ENCODE measurements around the gene PLPP1. TPM values are rescaled to one million over a fixed set of nuclear protein-coding genes. Genes with fewer than 3 reads are reported as not detected.

PLPP1 gene
- total RNA-seq, 1 donor from 2014 or later = 88.1 TPM

DNA sequence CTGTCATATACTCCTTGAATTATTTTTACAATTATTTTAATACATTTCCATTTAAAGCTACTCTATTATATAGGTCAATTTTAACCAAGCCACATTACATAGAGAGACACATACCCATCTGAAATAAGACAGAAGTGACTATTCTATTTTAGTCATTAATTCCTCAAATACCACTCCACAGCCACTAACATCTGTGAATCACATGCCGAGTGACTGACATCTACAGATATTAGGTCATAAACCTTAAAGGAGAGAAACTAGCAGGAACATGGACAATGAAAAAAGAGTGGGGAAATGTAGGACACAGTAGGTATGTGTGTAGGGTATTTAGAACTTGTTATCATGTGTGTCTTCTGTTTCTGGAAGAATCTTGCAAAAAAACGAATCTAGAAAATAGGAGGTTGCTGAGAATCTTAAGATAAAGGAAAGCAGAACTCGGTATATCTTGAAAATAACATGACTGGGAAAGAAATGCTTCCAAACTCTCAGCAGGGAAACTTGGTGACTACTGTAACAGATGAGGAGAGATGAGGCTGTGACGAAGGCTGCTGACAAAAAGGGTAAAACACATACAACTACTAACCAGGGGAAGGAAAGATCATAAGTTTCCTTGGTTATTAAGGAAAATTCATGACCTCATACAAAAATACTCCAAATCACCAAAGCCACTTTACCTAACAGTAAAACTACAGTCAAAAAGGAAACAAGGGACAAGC is 84.6 kb downstream of the PLPP1 start:
- DNase-seq (ENCODE audit: low spot score) = peak; percentile 40

DNA sequence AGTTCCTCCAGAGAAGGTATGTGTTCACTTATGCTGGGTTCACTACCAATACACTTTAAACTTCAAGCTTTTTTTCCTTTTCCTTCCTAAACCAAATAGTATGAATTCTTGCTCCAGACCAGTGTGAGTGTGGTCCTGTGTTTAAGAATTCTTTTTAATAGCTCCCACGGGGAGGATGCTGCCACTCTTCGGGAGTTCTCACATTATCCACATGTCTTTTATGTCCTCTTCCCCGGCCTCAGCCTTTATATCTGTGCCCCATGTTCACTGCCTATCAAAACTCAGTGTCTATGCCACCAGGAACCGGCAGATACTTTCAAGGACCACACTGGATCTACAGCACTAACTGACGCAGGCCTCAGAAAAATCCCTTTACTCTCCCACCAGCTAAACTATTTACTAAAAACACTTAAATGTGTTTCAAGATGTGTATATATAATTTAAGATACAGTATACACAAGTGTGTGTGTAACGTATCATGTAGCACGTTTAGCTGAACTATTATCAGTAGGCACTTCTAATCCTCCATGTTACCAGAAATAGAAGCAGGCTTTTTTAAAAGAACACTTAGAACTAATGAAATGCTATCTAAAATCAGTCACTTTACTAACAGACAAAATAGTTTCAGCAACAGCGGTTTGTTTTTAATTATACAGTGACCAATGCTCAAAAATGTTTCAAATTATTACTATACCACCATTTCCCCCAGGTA is 88.0 kb downstream of the PLPP1 start:
- DNase-seq (ENCODE audit: low spot score) = peak; percentile 8

DNA sequence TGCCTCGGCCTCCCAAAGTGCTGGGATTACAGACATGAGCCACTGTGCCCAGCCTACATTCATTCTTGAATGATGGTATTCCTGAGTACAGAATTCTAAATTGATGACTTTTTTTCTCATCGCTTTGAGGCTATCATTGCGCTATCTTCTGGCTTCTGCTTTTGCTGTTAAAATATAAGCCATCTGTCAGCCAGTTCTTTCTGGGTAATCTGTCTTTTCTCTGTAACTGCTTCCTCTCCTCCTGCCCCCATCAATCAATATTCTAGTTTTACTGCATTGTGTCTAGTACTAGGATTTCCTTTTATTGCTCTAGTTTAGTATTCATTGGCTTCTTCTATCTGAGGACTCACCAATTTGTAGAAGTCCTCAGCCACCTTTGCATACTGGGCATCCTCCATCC is 89.0 kb downstream of the PLPP1 start:
- no peak for DNase-seq (ENCODE audit: low spot score)

DNA sequence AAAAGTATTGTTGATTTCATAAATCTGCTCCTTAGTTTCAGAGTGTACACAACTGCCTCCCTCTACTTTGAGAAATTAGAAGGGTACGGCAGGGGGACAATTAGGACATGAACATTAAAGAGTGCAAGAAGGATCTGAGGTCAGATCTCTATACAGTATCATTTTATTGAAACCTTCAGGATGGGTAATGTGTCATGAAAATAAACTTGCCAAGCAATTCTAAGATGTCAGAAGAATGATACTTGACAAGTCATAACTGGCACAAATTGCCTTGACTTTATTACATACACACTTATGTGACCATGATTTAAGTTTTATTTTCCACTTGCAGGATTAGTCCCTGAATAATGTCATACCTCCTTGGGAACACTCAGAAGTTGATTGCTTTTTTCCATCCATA is 92.8 kb downstream of the PLPP1 start:
- DNase-seq (ENCODE audit: low spot score) = no peak

DNA sequence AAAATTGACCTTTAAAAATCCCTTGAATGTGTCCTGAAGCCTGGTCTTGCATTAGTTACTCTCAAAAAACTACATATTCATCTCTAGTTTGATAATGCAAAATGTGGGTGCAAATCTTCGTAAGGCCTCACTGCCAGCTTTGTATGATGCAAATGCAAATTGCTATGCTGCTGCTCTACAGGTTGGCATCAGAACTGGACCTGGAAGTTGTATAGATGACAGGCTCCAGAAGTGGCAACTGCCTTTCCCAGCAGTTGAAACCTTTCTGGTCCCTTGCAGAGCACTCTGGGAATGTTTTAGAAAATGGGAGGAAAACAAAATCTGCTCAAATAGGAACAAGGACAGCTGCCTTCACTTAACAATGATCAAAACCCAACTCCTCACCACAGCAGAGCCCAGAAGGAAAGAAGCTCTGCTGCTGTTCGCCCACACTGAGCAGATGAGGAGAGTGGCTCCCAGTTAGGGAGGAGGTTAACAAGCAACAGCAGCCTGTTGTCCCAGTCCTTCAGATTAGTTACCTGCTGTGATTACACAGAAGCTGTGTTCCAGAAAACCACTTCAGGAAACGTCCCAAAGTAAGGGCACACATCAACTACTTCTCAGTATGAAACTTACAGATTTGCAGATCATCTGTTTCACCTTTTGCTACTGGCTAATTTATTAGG is 93.5 kb downstream of the PLPP1 start:
- no peak for DNase-seq (ENCODE audit: low spot score)

DNA sequence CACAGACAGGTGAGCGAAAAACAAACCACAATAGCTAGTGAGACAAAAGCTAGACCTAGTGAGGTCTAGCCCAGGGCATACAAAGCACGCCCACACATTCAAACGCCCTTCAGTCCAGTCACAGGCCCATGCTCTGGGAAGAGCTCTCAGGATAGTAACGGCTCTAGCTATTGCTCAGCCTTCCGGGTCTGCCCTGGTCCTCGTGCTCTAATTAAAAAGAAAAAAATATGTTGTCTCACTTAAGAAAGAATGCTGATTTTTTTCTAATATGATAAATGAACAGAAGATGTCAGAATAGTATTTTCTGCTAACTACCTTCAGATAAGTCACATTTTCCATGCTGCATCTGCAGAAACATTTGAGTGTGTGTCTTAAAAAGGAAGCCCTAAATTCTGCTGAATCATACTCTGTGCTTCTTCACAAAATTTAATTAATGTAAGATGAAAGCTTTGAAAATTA is 94.5 kb downstream of the PLPP1 start:
- DNase-seq (ENCODE audit: low spot score) = no peak

DNA sequence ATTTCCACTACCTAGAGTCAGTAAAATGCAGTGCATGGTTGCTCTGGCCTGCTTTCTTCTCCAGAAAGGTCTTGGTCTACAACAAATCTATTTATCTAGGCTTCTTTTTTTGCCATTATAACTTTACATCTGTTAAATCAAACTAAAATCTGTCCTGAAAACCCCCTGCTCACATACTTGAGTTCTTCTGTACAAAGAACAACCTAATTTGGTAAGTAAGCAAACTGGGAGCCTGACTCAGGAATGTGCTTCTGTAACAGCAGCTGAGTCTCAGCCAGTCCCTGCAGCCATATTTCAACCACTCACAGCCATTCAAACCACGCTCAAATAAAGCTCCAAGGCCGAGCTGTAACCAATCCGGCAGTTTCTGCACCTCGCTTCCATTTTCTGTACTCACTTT is 95.8 kb downstream of the PLPP1 start:
- DNase-seq (ENCODE audit: low spot score) = peak; percentile 74

DNA sequence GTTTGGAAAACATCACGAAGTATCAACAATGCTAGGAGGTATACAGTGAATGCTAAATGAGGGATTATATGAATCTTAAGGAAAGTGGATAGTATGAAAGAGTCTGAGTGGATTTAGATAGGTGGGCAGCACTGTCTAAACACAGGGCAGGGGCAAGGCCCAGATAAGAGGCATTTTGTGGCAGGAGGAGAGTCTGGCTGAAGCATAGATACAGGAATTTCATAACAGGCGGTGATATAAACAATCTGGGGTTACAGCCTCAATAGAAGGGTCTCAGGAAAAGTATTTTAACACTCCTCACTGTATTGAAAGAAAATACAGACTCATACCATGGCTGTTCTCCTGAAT is 96.9 kb downstream of the PLPP1 start:
- DNase-seq (ENCODE audit: low spot score) = no peak

DNA sequence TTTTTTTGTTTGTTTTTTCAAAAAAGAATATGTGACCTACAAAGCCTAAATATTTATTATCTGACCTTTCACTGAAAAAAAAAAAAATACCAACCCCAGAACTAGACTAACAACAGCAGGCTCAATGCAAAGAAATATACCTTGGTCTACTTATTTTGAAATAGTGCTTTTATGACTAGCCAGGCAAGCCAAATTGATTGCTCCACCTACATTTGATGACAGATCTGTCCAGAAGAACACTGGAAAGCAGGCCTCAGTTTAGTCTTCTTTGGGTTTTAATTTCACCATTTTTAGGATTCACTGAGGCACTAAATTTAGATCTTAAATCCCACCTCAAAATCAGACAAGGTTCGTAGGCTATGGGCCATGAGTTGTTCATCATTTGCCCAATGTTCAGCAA is 97.3 kb downstream of the PLPP1 start:
- DNase-seq (ENCODE audit: low spot score) = no peak

DNA sequence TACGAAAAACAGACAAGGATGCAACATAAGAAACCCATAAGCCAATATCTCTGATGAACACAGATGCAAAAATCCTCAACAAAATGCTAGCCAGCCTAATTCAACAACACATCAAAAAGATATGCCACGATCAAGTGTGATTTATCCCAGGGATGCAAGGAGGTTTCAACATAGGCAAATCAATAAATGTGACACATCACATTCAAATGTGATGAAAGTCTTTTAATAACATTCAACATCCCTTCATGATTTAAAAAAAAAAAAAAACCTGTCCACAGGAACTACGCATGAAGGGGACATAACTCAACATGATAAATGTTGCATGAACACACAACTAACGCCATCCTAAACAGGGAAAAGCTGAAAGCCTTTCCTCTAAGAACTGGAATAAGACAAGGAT is 102.2 kb downstream of the PLPP1 start:
- no peak for DNase-seq (ENCODE audit: low spot score)

DNA sequence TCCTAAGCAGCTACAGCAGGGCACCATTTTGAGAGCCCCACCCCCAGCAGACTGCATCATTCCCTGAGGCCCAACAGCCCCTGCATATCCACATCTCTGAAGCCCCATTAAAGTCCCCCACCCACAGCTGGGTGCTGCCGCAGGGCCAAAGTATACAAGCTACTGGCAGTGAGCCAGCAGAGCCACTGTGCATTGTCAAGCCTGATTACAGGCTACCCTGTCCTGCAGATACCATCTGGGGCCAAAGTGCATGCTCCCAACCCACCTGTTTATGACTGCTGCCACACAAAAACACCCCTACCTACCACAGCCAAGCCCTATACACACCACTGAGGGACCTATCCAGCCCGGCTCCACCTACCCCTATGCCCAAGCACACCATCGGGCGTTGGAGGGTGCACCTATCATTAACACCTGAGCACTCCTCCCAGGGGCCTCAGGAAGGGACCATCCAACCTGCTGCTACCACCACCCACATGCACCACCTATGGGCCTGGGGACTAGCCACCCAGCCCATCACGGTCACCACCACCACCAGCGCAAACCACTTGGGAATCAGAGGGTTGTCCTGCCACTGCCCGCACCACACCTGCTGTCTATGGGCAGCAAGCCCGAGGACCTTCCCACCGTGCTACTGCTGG is 105.0 kb downstream of the PLPP1 start:
- no peak for DNase-seq (ENCODE audit: low spot score)

DNA sequence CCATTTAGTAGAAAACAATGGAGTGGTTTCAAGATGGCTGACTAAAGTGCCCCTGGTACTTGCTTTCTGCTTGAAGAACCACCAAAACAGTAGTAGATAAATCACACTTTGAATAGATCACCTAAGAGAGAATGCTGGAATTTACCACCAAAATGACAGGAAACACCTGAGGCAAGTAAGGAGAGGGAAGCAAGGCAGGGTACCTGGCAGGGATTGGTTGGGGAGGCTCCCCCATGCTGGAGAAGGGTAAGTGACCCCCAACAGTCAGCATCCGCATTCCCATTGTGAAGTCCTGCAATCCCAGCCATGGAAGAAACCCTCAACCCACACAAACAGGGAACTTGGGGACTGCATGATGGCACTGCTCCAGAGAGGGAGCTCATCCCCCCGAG is 105.5 kb downstream of the PLPP1 start:
- DNase-seq (ENCODE audit: low spot score) = no peak

DNA sequence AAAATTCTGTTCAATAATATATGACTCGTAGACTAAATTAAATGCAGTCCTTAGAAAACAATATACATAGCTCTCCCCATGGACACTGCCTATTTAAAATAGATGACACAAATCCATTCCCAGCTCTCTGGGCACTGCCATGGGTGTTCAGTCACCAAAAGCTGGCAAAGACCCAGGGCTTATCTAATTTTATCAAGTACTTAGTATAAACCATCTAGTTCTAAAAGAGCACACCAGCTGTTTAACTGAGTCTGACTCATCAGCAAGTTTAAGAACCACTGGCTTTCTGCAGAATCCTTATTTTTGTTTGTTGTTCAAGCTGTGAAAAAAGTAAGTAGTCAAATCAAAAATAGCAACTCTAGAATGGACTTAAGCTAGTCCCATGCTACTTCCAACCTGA is 107.6 kb downstream of the PLPP1 start:
- DNase-seq (ENCODE audit: low spot score) = peak; percentile 65

DNA sequence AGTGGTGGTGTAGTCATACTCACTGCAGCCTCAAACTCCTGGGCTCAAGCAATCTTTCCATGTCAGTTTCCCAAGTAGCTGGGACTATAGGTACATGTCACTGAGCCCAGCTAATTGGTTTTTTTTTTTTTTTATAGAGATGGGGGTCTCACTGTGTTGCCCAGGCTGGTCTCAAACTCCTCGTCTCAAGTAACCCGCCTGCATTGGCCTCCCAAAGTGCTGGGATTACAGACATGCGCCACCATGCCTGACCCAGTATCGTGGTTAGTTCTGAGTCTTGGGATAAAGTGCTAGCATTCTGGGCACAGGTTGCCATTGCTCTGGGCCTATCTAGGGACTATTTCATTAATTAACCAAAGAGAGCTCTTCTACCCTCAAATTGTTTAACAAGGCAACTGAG is 108.3 kb downstream of the PLPP1 start:
- no peak for DNase-seq (ENCODE audit: low spot score)

DNA sequence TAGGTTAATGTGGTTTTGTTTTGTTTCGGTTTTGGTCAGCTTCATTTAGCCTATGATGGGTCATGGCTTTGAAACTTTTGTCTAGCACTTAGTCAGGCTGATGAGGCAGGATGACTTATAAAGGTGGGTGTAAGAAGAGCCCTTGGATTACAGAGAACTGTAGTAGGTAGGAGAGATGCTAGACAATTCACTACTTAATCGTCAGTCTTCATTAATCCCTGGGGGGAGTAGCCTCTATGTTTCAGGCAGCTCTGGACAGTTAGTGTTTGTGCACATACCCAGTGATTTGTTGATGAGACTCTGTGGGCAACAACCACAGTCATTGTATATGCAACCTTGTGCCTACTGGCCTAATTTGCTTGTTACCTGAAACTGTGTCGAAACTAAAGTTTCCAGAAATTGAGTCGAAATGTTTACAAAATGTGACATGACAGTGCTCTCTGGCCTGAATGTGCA is 113.7 kb downstream of the PLPP1 start:
- DNase-seq (ENCODE audit: low spot score) = no peak

DNA sequence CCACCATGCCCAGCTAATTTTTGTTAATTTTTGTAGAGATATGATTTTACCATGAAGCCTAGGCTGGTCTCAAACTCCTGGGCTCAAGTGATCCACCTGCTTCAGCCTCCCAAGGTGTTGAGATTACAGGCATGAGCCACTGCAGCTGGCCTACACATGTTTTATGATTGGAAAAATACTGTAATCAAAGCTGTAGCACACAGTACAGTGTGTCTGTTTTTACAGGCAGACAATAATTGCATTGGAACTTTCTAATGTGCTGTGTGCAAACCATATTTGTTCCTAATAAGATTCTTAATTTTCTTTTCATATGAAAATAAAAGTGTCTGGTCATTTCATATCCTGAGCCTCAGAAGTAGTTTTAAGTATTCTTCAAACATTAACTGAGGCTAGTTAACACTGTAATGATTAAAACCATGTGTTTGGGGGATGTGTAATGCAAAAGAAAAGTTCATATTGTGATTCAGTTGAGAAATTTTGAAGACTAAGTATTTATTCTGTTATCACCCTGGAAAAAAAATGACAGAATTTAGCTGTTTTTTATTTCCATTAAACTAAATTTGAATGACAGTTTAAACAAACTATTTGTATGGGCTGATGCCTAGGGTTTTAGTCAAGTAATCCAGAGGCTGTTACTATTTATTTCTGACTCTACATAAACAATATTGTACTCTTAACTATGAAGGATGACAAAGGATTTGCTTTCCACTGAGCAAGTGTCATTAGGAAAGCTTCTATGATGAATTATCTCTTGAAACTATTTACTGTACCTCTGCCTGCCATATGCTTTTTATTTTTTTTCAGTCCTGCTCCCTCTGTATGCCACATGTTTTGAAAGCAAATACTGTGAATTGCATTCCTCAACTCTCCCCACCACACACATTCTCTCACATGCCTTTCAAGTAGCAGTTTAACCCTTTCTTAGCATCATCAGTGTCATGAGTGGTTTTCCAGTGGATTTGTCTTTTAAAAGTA is 115.5 kb downstream of the PLPP1 start:
- peak; percentile 36 for DNase-seq (ENCODE audit: low spot score)

DNA sequence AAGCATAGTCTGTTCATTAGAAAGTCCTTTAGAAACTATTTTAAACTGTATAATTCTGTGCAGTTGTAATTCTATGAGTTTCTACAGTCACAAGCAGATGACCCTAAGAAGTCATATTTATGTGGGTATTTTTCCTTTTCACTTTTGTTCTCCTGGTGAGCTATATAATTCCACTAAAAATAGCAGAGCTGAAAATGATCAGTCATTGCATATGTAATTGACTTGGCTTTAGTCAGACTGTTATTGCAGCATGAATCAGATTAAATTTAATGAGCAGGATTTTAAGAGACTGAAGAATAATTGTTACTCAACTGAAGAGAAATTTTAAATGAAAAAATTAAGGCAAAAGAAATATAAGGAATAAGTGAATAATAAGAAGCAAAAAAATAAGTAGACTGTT is 118.5 kb downstream of the PLPP1 start:
- DNase-seq (ENCODE audit: low spot score) = no peak

DNA sequence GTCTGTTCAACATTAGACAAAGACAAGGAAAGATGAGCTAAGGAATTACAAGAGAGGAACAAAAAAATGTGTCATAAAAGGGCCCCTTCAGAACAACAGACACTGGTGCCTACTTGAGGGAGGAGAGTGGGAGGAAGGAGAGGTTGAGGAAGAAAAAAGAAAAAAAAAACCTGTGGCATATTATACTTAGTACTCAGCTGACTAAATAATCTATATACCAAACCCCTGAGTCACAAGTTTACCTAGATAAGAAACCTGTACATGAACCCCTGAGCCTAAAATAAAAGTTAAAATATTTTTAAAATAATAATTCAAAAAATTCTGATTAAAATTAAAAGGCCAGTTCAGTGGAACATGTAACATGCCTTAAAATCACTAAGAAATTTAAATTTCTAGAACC is 119.7 kb downstream of the PLPP1 start:
- no peak for DNase-seq (ENCODE audit: low spot score)

DNA sequence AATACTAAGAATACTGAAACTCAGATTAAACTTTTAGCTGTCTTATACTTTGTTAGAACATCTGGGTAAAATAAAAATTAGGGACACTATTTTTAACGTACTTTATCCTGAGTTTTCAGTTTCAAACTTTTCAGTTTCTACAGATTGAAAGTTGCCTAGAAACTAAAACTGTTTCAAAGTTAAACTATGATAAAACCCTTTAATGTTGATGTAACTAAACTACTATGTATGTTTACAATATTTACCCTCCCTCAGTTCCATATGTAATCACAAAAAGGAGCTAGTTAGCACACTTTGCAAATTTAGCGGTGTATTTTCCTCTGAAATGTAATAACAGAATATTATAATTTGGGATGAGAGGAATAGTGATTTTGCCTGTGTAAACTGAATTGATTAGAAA is 121.1 kb downstream of the PLPP1 start:
- no peak for DNase-seq (ENCODE audit: low spot score)

DNA sequence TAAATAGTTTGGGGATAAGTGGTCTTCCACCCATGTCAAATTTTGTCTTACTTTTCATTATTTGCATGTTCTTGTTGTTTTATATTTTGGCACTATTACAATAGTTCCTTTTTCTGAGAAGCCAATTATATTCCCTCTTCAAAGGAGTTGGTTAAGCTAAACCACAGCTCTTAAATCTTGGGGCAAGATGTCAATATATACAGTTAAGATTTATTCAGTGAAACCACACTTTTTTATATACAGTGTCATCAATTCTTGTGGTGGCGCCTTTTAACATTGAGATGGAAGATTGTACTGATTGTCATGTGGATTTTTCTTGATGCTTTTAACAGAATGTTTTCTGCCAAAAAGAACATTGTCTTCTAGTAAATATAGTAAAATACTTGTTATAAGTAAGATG is 122.9 kb downstream of the PLPP1 start:
- no peak for DNase-seq (ENCODE audit: low spot score)

DNA sequence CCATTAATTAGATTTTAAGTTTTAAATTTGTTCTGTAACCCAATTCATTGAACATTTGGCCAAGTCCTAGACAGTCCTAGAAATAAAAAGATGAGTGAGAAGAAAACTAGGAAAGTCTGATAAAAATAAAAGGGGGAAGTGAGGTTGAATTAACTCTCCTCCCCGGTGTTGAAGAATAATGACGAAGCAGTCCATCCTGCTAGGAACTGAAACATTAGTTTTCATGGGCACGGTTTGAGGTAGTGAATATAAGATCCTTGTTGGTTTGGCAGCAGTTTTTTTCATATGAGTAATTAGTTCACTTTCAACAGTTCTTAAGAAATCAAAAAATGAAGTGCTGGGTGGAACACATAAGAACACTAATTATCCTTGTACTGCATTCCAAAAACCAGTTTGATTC is 123.9 kb downstream of the PLPP1 start:
- no peak for DNase-seq (ENCODE audit: low spot score)
